GM12878 (cell line): ENCODE data around the gene MTHFD1. TPM values are rescaled to one million over a fixed set of nuclear protein-coding genes. Genes with fewer than 3 reads are reported as not detected.

Experiments
- ATAC-seq: fragments of 200-7000 bp; cut with Tn5 transposase; 3 replicates; pipeline ENCODE4 v1.9.1; 2020; ENCODE audit warnings: mild to moderate bottlenecking, moderate library complexity
- BruUV-seq: library from RNA; stranded (reverse); fragments of 400-500 nt; replicated peaks from 2 replicates; lab custom pipeline; 2021; lab: Mats Ljungman, UMichigan
- CTCF ChIA-PET: fragments of 300-600 bp; sonication (Branson Sonifier 250); formaldehyde crosslinking; extraction: SDS; loops from one replicate; lab custom pipeline; 2021; ENCODE audit warnings: inconsistent platforms; lab: Yijun Ruan, JAX
- POLR2A ChIA-PET: fragments of 350-600 bp; formaldehyde crosslinking; extraction: SDS; loops from one replicate; lab custom pipeline; 2021; ENCODE audit warnings: inconsistent platforms; lab: Charles Lee
- RAD21 ChIA-PET: fragments of 300-600 bp; sonication (Branson Sonifier 250); formaldehyde crosslinking; loops from one replicate; lab custom pipeline; 2023; ENCODE audit warnings: antibody characterized with exemption; ENCODE audit not compliant: unreplicated experiment; lab: Charles Lee
- SMC1A ChIA-PET: fragments of 300-600 bp; sonication (Branson Sonifier 250); formaldehyde crosslinking; loops from one replicate; lab custom pipeline; 2023; ENCODE audit not compliant: unreplicated experiment, uncharacterized antibody; lab: Charles Lee
- DNase-seq: peaks from one replicate; pipeline ENCODE4 v3.0.0-alpha.2; 2011; ENCODE audit warnings: low read depth, low spot score
- FAIRE-seq: peaks from 3 replicates; lab custom pipeline; 2011; peaks lifted over from hg19 to GRCh38; lab: Jason Lieb, UNC
- H2AFZ ChIP-seq: 2 replicates; pipeline ENCODE4 v1.6.0; 2011; ENCODE audit warnings: low read depth, low read length, control low read depth; ENCODE audit not compliant: control insufficient read depth
- H3K27ac ChIP-seq: 2 replicates; pipeline ENCODE4 v1.5.1; 2011; ENCODE audit warnings: control low read depth; ENCODE audit not compliant: control insufficient read depth, insufficient read depth
- H3K27me3 ChIP-seq, 2 experiments: replicated peaks in 1 of 2; 2 replicates each; pipeline versions ENCODE4 v1.6.0 to v1.6.1; 2011; ENCODE audit warnings: low read length in 1 of 2; ENCODE audit not compliant: control insufficient read depth in 2 of 2, insufficient read depth in 2 of 2
- H3K36me3 ChIP-seq, 2 experiments: 2 replicates each; pipeline ENCODE4 v1.5.1; 2011; ENCODE audit warnings: low read length in 1 of 2; ENCODE audit not compliant: control insufficient read depth in 2 of 2, insufficient read depth in 2 of 2
- H3K4me1 ChIP-seq: 2 replicates; pipeline ENCODE4 v1.6.1; 2011; ENCODE audit warnings: mild to moderate bottlenecking, low read length, moderate library complexity, mixed read lengths; ENCODE audit not compliant: control insufficient read depth, insufficient read depth
- H3K4me2 ChIP-seq: 2 replicates; pipeline ENCODE4 v1.6.0; 2011; ENCODE audit warnings: control low read depth; ENCODE audit not compliant: control insufficient read depth, insufficient read depth
- H3K4me3 ChIP-seq: fragments of 200-600 bp; sonication (generic); 2 replicates; pipeline ENCODE4 v1.5.1; 2016
- H3K79me2 ChIP-seq: 2 replicates; pipeline ENCODE4 v1.6.0; 2011; ENCODE audit warnings: low read length; ENCODE audit not compliant: control insufficient read depth, insufficient read depth
- H3K9ac ChIP-seq: 2 replicates; pipeline ENCODE4 v1.8.0; 2011; ENCODE audit warnings: low read length, control low read depth, mixed read lengths; ENCODE audit not compliant: control insufficient read depth, insufficient read depth
- H3K9me3 ChIP-seq: replicated peaks from 3 replicates; pipeline ENCODE4 v1.5.1; 2011; ENCODE audit warnings: mild to moderate bottlenecking, low read length; ENCODE audit not compliant: control insufficient read depth, insufficient read depth
- H4K20me1 ChIP-seq: 2 replicates; pipeline ENCODE4 v1.6.0; 2011; ENCODE audit not compliant: control insufficient read depth, insufficient read depth
- BHLHE40 ChIP-seq, 2 experiments: fragments of 450-650 bp in 1 of 2; IDR thresholded peaks; 2 replicates each; pipeline ENCODE4 v1.6.1; 2011 to 2017; ENCODE audit warnings: low read depth in 2 of 2, borderline replicate concordance in 1 of 2, improper control_type of control experiment in 1 of 2, low read length in 1 of 2, mild to moderate bottlenecking in 1 of 2
- CHD2 ChIP-seq: IDR thresholded peaks from 2 replicates; pipeline ENCODE4 v1.6.1; 2011; ENCODE audit warnings: low read depth, low read length, improper control_type of control experiment, borderline replicate concordance
- E4F1 ChIP-seq: fragments of 450-650 bp; IDR thresholded peaks from 2 replicates; pipeline ENCODE4 v1.6.1; 2018; ENCODE audit warnings: borderline replicate concordance, mild to moderate bottlenecking; ENCODE audit not compliant: partially characterized antibody
- MEF2A ChIP-seq: IDR thresholded peaks from 2 replicates; pipeline ENCODE4 v1.6.1; 2011; ENCODE audit warnings: low read depth, mild to moderate bottlenecking, low read length, moderate library complexity; ENCODE audit not compliant: insufficient read depth
- MEF2B ChIP-seq: fragments of 450-650 bp; IDR thresholded peaks from 2 replicates; pipeline ENCODE4 v1.6.1; 2018; ENCODE audit warnings: mild to moderate bottlenecking, moderate library complexity; ENCODE audit not compliant: partially characterized antibody, poor library complexity, severe bottlenecking
- MYC ChIP-seq: IDR thresholded peaks from 2 replicates; pipeline ENCODE4 v1.6.1; 2011; ENCODE audit warnings: mild to moderate bottlenecking, low read length, moderate library complexity, inconsistent platforms; ENCODE audit not compliant: insufficient read depth, insufficient replicate concordance, insufficient read length, severe bottlenecking
- NR2C1 ChIP-seq: fragments of 450-650 bp; IDR thresholded peaks from 2 replicates; pipeline ENCODE4 v1.6.1; 2017; ENCODE audit warnings: antibody characterized with exemption, mild to moderate bottlenecking, moderate library complexity
- PKNOX1 ChIP-seq: fragments of 450-650 bp; IDR thresholded peaks from 2 replicates; pipeline ENCODE4 v1.6.1; 2016; ENCODE audit warnings: mild to moderate bottlenecking
- SP1 ChIP-seq: IDR thresholded peaks from one replicate; pipeline ENCODE4 v1.6.1; 2011; ENCODE audit warnings: low read depth, low read length
- SREBF2 ChIP-seq: IDR thresholded peaks from 2 replicates; pipeline ENCODE4 v1.6.1; 2012; ENCODE audit warnings: mild to moderate bottlenecking, low read length
- ZSCAN29 ChIP-seq: fragments of 450-650 bp; IDR thresholded peaks from 2 replicates; pipeline ENCODE4 v1.6.1; 2017; ENCODE audit warnings: mild to moderate bottlenecking, moderate library complexity
- WGBS: methylation state at CpG from one replicate; pipeline ENCODE4 v1.1.6; 2016; ENCODE audit warnings: low lambda C conversion rate; ENCODE audit not compliant: insufficient replicate concordance, insufficient coverage; ENCODE audit errors: missing lambda C conversion rate; 5-methylcytosine and 5-hydroxymethylcytosine counted together
- in situ Hi-C: fragments of 300-500 bp; cut with MboI; formaldehyde crosslinking; loops from 9 replicates; pipeline ENCODE4 v1.14.3; 2018; ENCODE audit warnings: mixed read lengths
- intact Hi-C: fragments of 100-400 bp; cut with micrococcal nuclease; formaldehyde crosslinking; loops from one replicate; pipeline ENCODE4 v1.14.2; 2022; ENCODE audit not compliant: unreplicated experiment
- polyA plus RNA-seq, 11 experiments: library from polyadenylated mRNA; depleted of rRNA in 4 of 11; unstranded in 6 of 11; stranded (reverse) in 5 of 11; fragments of >200 nt; fragmentation: Nextera tagmentation in 4 of 11; fragmentation: Illumina TruSeq in 1 of 11; extraction: Ambion mirVana in 4 of 11; extraction: Trizol in 1 of 11; gene quantifications; 1 replicate in 1 of 11; 2 replicates in 10 of 11; pipeline versions ENCODE4 v1.2.1 to v1.2.3, GENCODE V29; 2011 to 2016; ENCODE audit warnings: inconsistent platforms in 2 of 11, missing spikeins in 2 of 11, low read depth in 1 of 11
- total RNA-seq, 4 experiments: library from RNA; depleted of rRNA in 3 of 4; stranded (reverse); fragments of >200 nt in 3 of 4; fragmentation: Illumina TruSeq in 1 of 4; extraction: Trizol in 1 of 4; gene quantifications; 2 replicates each; pipeline versions ENCODE4 v1.2.1 to v1.2.3, GENCODE V29; 2013 to 2021
- TF ChIP-seq, protein P1 (sequence below): IDR thresholded peaks from 2 replicates; pipeline ENCODE4 v1.6.1; 2012; ENCODE audit warnings: low read length, inconsistent platforms
- TF ChIP-seq, protein P2 (sequence below): IDR thresholded peaks from 2 replicates; pipeline ENCODE4 v1.6.1; 2012; ENCODE audit warnings: improper control_type of control experiment, low read depth, low read length; ENCODE audit not compliant: insufficient replicate concordance

Gene MTHFD1
- total and polyA plus RNA-seq, 10 of the 15 experiments (the other 5 are each of a cell fraction or from before 2014, with no cell fraction given) = 99.3 to 310 (median 173) TPM

DNA sequence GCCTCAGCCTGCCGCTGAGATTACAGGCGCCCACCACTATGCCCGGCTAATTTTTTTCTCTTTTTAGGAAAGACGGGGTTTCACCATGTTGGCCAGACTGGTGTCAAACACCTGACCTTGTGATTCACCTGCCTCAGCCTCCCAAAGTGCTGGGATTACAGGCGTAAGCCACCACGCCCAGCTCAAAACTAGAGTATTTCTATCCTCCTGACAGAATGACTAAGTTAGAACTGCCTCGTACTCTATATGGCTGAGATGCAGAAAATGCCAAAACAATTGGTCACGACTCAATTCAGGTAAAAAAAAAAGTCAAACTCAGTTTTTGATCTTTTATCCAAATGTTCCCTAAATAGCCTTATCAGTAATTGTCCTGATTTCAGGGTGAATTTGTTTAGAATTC lies 88.3 kb downstream of the MTHFD1 start:
- H3K79me2 ChIP-seq = no peaks in the 10 kb centered on the region; the same call in 1 of the 2 replicates
- peaks cover 0 to 4% of the 10 kb centered on the region in 2 experiments; a peak in 2 of 4 replicates for H3K36me3 ChIP-seq
- no peak overlapping the region for H3K9ac ChIP-seq
- ChIA-PET RAD21 (interaction anchor here (1.0 to 5.8 kb wide), 7 partner anchors 9 to 132 kb away, joined by 3 to 51 read pairs (median 3); no protein-coding TSS in a partner anchor), CTCF (interaction anchor here (0.6 to 9.8 kb wide), 5 partner anchors 13 to 154 kb away, joined by 3 to 244 read pairs (median 6); no protein-coding TSS in a partner anchor), SMC1A (interaction anchor here (0.6 to 2.8 kb wide), 7 partner anchors 9 to 45 kb away, joined by 3 to 20 read pairs (median 6); no protein-coding TSS in a partner anchor), POLR2A (interaction anchor here (1.1 kb wide), 1 partner anchor 11 kb away, joined by 3 read pairs; the partner anchor contains the start of gene AKAP5)
- H3K4me2 ChIP-seq = no peak overlapping the region
- H3K27me3 ChIP-seq = no peaks in the 10 kb centered on the region
- peaks cover 8% of the 10 kb centered on the region for H3K4me1 ChIP-seq
- in situ Hi-C loops (loop anchor here (5.0 kb wide), 1 partner anchor 134 kb away; no protein-coding TSS in a partner anchor), intact Hi-C loops (no loop called here)
- no peaks in the 10 kb centered on the region for H3K9me3 ChIP-seq
- no peak overlapping the region for H2AFZ ChIP-seq
- no peaks in the 10 kb centered on the region for H4K20me1 ChIP-seq
- H3K27ac ChIP-seq = no peak overlapping the region
- FAIRE-seq (no peak), ATAC-seq (no peak), DNase-seq (no peak)
- no peak overlapping the region for H3K4me3 ChIP-seq
- WGBS = 97% methylated on average over 8 of the region's 8 CpGs
- BruUV-seq = no TSS peak
- TF ChIP-seq NR2C1 (no peak), MYC (no peak), CHD2 (no peak), PKNOX1 (no peak), E4F1 (no peak), MEF2A (no peak), BHLHE40 (IDR thresholded peaks at IDR 0.05; ENCODE audit: borderline replicate concordance in 1 of 2, low read depth in 2 of 2, low read length in 1 of 2) (no peak), ZSCAN29 (no peak), MEF2B (no peak), SREBF2 (no peak), SP1 (no peak)
- TF ChIP-seq, protein P1, sequence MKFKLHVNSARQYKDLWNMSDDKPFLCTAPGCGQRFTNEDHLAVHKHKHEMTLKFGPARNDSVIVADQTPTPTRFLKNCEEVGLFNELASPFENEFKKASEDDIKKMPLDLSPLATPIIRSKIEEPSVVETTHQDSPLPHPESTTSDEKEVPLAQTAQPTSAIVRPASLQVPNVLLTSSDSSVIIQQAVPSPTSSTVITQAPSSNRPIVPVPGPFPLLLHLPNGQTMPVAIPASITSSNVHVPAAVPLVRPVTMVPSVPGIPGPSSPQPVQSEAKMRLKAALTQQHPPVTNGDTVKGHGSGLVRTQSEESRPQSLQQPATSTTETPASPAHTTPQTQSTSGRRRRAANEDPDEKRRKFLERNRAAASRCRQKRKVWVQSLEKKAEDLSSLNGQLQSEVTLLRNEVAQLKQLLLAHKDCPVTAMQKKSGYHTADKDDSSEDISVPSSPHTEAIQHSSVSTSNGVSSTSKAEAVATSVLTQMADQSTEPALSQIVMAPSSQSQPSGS = no peak
- TF ChIP-seq, protein P2, sequence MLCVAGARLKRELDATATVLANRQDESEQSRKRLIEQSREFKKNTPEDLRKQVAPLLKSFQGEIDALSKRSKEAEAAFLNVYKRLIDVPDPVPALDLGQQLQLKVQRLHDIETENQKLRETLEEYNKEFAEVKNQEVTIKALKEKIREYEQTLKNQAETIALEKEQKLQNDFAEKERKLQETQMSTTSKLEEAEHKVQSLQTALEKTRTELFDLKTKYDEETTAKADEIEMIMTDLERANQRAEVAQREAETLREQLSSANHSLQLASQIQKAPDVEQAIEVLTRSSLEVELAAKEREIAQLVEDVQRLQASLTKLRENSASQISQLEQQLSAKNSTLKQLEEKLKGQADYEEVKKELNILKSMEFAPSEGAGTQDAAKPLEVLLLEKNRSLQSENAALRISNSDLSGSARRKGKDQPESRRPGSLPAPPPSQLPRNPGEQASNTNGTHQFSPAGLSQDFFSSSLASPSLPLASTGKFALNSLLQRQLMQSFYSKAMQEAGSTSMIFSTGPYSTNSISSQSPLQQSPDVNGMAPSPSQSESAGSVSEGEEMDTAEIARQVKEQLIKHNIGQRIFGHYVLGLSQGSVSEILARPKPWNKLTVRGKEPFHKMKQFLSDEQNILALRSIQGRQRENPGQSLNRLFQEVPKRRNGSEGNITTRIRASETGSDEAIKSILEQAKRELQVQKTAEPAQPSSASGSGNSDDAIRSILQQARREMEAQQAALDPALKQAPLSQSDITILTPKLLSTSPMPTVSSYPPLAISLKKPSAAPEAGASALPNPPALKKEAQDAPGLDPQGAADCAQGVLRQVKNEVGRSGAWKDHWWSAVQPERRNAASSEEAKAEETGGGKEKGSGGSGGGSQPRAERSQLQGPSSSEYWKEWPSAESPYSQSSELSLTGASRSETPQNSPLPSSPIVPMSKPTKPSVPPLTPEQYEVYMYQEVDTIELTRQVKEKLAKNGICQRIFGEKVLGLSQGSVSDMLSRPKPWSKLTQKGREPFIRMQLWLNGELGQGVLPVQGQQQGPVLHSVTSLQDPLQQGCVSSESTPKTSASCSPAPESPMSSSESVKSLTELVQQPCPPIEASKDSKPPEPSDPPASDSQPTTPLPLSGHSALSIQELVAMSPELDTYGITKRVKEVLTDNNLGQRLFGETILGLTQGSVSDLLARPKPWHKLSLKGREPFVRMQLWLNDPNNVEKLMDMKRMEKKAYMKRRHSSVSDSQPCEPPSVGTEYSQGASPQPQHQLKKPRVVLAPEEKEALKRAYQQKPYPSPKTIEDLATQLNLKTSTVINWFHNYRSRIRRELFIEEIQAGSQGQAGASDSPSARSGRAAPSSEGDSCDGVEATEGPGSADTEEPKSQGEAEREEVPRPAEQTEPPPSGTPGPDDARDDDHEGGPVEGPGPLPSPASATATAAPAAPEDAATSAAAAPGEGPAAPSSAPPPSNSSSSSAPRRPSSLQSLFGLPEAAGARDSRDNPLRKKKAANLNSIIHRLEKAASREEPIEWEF = no peak
